Liver (tissue), 9 donors: ENCODE measurements around the gene GXYLT2. TPM values are rescaled to one million over a fixed set of nuclear protein-coding genes. Genes with fewer than 3 reads are reported as not detected.

ENCODE experiments used
- DNase-seq: peaks from one replicate; pipeline ENCODE4 v3.0.0-alpha.2; 2017; ENCODE audit warnings: low spot score
- H3K27ac ChIP-seq, 2 donors: one replicate each; pipeline ENCODE4 v1.7.0; 2013; ENCODE audit warnings: inconsistent platforms in 2 of 2, low read length in 2 of 2, control low read depth in 1 of 2, low read depth in 1 of 2, mild to moderate bottlenecking in 1 of 2
- H3K27me3 ChIP-seq, 4 donors: one replicate each; pipeline versions ENCODE4 v1.6.1 to v1.7.0; 2013; ENCODE audit warnings: low read length in 3 of 4, inconsistent platforms in 1 of 4, mild to moderate bottlenecking in 1 of 4, moderate library complexity in 1 of 4; ENCODE audit not compliant: control insufficient read depth in 4 of 4, insufficient read depth in 4 of 4
- H3K36me3 ChIP-seq, 4 donors: one replicate each; pipeline versions ENCODE4 v1.6.1 to v1.7.0; 2013; ENCODE audit warnings: low read length in 3 of 4, mild to moderate bottlenecking in 3 of 4, low read depth in 1 of 4, moderate library complexity in 1 of 4; ENCODE audit not compliant: control insufficient read depth in 4 of 4, insufficient read depth in 3 of 4
- H3K4me1 ChIP-seq, 4 donors: one replicate each; pipeline versions ENCODE4 v1.6.1 to v1.7.0; 2013; ENCODE audit warnings: low read length in 3 of 4, mild to moderate bottlenecking in 3 of 4, moderate library complexity in 1 of 4; ENCODE audit not compliant: control insufficient read depth in 4 of 4, insufficient read depth in 4 of 4
- H3K4me3 ChIP-seq, 3 donors: one replicate each; pipeline versions ENCODE4 v1.6.1 to v1.7.0; 2013; ENCODE audit warnings: low read length in 3 of 3, control low read depth in 1 of 3, low read depth in 1 of 3, mild to moderate bottlenecking in 1 of 3
- H3K9ac ChIP-seq, 2 donors: one replicate each; pipeline ENCODE4 v1.7.0; 2013; ENCODE audit warnings: low read length in 2 of 2, mild to moderate bottlenecking in 2 of 2, moderate library complexity in 2 of 2, control low read depth in 1 of 2, low read depth in 1 of 2
- H3K9me3 ChIP-seq, 4 donors: one replicate each; pipeline versions ENCODE4 v1.6.1 to v1.7.0; 2013; ENCODE audit warnings: low read length in 3 of 4; ENCODE audit not compliant: control insufficient read depth in 4 of 4
- EGR1 ChIP-seq, 2 donors: IDR thresholded peaks; 2 replicates each; pipeline ENCODE4 v1.6.1; 2016 to 2018; ENCODE audit warnings: antibody characterized with exemption in 2 of 2, low read depth in 2 of 2
- FOXA1 ChIP-seq: IDR thresholded peaks from 2 replicates; pipeline ENCODE4 v1.6.1; 2016; ENCODE audit warnings: antibody characterized with exemption
- FOXA2 ChIP-seq: IDR thresholded peaks from 2 replicates; pipeline ENCODE4 v1.6.1; 2016; ENCODE audit warnings: antibody characterized with exemption
- GABPA ChIP-seq, 2 donors: IDR thresholded peaks in 1 of 2; conservative IDR thresholded peaks in 1 of 2; 2 replicates each; pipeline ENCODE4 v1.6.1; 2016; ENCODE audit warnings: antibody characterized with exemption in 2 of 2, mild to moderate bottlenecking in 1 of 2, moderate library complexity in 1 of 2
- HNF4A ChIP-seq, 2 donors: conservative IDR thresholded peaks; 2 replicates each; pipeline ENCODE4 v1.6.1; 2016; ENCODE audit warnings: antibody characterized with exemption in 2 of 2, mild to moderate bottlenecking in 2 of 2
- HNF4G ChIP-seq: IDR thresholded peaks from 2 replicates; pipeline ENCODE4 v1.6.1; 2016; ENCODE audit warnings: antibody characterized with exemption
- JUND ChIP-seq, 2 donors: IDR thresholded peaks; 2 replicates each; pipeline ENCODE4 v1.6.1; 2016; ENCODE audit warnings: antibody characterized with exemption in 2 of 2
- NR2F2 ChIP-seq: IDR thresholded peaks from 2 replicates; pipeline ENCODE4 v1.6.1; 2016; ENCODE audit warnings: antibody characterized with exemption
- RAD21 ChIP-seq, 2 donors: IDR thresholded peaks; 2 replicates each; pipeline ENCODE4 v1.6.1; 2016; ENCODE audit warnings: antibody characterized with exemption in 2 of 2, mild to moderate bottlenecking in 2 of 2
- RXRA ChIP-seq, 2 donors: IDR thresholded peaks; 2 replicates each; pipeline ENCODE4 v1.6.1; 2017 to 2018; ENCODE audit warnings: antibody characterized with exemption in 2 of 2, mild to moderate bottlenecking in 1 of 2
- SP1 ChIP-seq: IDR thresholded peaks from 2 replicates; pipeline ENCODE4 v1.6.1; 2018; ENCODE audit warnings: antibody characterized with exemption, mild to moderate bottlenecking
- TAF1 ChIP-seq: conservative IDR thresholded peaks from 2 replicates; pipeline ENCODE4 v1.6.1; 2016; ENCODE audit warnings: antibody characterized with exemption, mild to moderate bottlenecking
- YY1 ChIP-seq: IDR thresholded peaks from 2 replicates; pipeline ENCODE4 v1.6.1; 2016; ENCODE audit warnings: antibody characterized with exemption, mild to moderate bottlenecking
- WGBS: extraction: QIAGEN DNeasy Blood & Tissue Kit; methylation state at CpG from one replicate; pipeline ENCODE4 v1.1.7; 2013; 5-methylcytosine and 5-hydroxymethylcytosine counted together
- polyA plus RNA-seq, 2 donors: library from polyadenylated mRNA; stranded (reverse) in 1 of 2; unstranded in 1 of 2; fragments of 200-250 nt in 1 of 2; fragments of >200 nt in 1 of 2; fragmentation: Nextera tagmentation in 1 of 2; extraction: Ambion mirVana in 1 of 2; gene quantifications; one replicate each; pipeline versions ENCODE4 v1.2.1 to v1.2.3, GENCODE V29; 2013 to 2015
- total RNA-seq, 2 donors: library from RNA; depleted of rRNA; stranded (reverse); fragments of >200 nt; gene quantifications; one replicate each; pipeline ENCODE4 v1.2.3, GENCODE V29; 2014
- TF ChIP-seq, protein P1 (sequence below): IDR thresholded peaks from 2 replicates; pipeline ENCODE4 v1.6.1; 2016; ENCODE audit warnings: antibody characterized with exemption
- TF ChIP-seq, protein P2 (sequence below): IDR thresholded peaks from 2 replicates; pipeline ENCODE4 v1.6.1; 2016; ENCODE audit warnings: antibody characterized with exemption, mild to moderate bottlenecking
- TF ChIP-seq, protein P3 (sequence below): IDR thresholded peaks from 2 replicates; pipeline ENCODE4 v1.6.1; 2016; ENCODE audit warnings: antibody characterized with exemption
- TF ChIP-seq, protein P4 (sequence below): IDR thresholded peaks from 2 replicates; pipeline ENCODE4 v1.6.1; 2016; ENCODE audit warnings: antibody characterized with exemption
- TF ChIP-seq, protein P5 (sequence below): fragments of 150-350 bp; IDR thresholded peaks from 2 replicates; pipeline ENCODE4 v1.5.1; 2017; ENCODE audit warnings: improper control_type of control experiment, low read depth, low read length; ENCODE audit not compliant: missing input control
- donor health status: healthy.
- donor health status: healthy.
- donor health status: healthy.
- donor health status: healthy.
- donor health status: healthy.

Gene GXYLT2
- total and polyA plus RNA-seq, 4 donors = 0.06 to 0.98 (median 0.10) TPM

DNA sequence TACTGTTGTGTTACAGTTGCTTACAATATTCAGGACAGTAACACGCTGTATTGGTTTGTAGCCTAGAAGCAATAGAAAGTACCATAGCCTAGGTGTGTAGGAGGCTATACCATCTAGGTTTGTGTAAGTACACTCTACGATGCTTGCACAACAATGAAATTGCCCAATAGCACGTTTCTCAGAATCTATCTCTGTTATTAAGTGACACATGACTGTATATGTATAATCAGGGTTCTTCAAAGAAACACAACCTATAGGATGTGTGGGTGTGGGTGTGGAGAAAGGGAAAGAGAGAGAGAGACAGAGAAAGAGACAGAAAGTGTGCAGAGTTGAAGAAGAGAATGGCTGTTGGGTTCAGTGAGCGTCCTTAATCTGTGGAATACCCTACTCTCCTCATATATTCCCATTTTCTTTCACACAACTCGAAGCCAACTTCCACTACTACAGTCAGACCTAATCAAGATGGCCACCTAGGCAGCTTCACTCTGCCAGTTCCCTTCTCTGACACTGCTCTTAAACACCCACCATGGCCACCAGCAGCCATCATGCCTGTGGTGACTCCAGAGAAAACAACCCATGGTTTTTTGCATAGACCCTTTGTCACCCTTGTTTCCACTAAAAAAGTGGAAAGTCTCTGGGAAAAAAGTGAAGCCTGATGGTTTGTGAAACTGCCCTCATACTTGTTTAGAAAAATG is 103.0 kb downstream of the GXYLT2 start:
- no peak for DNase-seq
- TF ChIP-seq SP1 (no peak), RAD21 (IDR thresholded peaks at IDR 0.05) (no peak), JUND (IDR thresholded peaks at IDR 0.05) (no peak), GABPA (IDR thresholded peaks at IDR 0.05 in 1 of 2, conservative IDR thresholded peaks at IDR 0.05 in 1 of 2) (no peak), RXRA (IDR thresholded peaks at IDR 0.05) (no peak), HNF4G (no peak), NR2F2 (no peak), HNF4A (conservative IDR thresholded peaks at IDR 0.05) (no peak), FOXA1 (no peak), YY1 (no peak), TAF1 (no peak), EGR1 (IDR thresholded peaks at IDR 0.05; ENCODE audit: low read depth in 2 of 2) (no peak), FOXA2 (no peak)
- TF ChIP-seq, protein P1, sequence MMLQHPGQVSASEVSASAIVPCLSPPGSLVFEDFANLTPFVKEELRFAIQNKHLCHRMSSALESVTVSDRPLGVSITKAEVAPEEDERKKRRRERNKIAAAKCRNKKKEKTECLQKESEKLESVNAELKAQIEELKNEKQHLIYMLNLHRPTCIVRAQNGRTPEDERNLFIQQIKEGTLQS = no peak
- TF ChIP-seq, protein P2, sequence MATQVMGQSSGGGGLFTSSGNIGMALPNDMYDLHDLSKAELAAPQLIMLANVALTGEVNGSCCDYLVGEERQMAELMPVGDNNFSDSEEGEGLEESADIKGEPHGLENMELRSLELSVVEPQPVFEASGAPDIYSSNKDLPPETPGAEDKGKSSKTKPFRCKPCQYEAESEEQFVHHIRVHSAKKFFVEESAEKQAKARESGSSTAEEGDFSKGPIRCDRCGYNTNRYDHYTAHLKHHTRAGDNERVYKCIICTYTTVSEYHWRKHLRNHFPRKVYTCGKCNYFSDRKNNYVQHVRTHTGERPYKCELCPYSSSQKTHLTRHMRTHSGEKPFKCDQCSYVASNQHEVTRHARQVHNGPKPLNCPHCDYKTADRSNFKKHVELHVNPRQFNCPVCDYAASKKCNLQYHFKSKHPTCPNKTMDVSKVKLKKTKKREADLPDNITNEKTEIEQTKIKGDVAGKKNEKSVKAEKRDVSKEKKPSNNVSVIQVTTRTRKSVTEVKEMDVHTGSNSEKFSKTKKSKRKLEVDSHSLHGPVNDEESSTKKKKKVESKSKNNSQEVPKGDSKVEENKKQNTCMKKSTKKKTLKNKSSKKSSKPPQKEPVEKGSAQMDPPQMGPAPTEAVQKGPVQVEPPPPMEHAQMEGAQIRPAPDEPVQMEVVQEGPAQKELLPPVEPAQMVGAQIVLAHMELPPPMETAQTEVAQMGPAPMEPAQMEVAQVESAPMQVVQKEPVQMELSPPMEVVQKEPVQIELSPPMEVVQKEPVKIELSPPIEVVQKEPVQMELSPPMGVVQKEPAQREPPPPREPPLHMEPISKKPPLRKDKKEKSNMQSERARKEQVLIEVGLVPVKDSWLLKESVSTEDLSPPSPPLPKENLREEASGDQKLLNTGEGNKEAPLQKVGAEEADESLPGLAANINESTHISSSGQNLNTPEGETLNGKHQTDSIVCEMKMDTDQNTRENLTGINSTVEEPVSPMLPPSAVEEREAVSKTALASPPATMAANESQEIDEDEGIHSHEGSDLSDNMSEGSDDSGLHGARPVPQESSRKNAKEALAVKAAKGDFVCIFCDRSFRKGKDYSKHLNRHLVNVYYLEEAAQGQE = no peak
- TF ChIP-seq, protein P3, sequence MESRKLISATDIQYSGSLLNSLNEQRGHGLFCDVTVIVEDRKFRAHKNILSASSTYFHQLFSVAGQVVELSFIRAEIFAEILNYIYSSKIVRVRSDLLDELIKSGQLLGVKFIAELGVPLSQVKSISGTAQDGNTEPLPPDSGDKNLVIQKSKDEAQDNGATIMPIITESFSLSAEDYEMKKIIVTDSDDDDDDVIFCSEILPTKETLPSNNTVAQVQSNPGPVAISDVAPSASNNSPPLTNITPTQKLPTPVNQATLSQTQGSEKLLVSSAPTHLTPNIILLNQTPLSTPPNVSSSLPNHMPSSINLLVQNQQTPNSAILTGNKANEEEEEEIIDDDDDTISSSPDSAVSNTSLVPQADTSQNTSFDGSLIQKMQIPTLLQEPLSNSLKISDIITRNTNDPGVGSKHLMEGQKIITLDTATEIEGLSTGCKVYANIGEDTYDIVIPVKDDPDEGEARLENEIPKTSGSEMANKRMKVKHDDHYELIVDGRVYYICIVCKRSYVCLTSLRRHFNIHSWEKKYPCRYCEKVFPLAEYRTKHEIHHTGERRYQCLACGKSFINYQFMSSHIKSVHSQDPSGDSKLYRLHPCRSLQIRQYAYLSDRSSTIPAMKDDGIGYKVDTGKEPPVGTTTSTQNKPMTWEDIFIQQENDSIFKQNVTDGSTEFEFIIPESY = no peak
- TF ChIP-seq, protein P4, sequence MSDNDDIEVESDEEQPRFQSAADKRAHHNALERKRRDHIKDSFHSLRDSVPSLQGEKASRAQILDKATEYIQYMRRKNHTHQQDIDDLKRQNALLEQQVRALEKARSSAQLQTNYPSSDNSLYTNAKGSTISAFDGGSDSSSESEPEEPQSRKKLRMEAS = no peak
- TF ChIP-seq, protein P5, sequence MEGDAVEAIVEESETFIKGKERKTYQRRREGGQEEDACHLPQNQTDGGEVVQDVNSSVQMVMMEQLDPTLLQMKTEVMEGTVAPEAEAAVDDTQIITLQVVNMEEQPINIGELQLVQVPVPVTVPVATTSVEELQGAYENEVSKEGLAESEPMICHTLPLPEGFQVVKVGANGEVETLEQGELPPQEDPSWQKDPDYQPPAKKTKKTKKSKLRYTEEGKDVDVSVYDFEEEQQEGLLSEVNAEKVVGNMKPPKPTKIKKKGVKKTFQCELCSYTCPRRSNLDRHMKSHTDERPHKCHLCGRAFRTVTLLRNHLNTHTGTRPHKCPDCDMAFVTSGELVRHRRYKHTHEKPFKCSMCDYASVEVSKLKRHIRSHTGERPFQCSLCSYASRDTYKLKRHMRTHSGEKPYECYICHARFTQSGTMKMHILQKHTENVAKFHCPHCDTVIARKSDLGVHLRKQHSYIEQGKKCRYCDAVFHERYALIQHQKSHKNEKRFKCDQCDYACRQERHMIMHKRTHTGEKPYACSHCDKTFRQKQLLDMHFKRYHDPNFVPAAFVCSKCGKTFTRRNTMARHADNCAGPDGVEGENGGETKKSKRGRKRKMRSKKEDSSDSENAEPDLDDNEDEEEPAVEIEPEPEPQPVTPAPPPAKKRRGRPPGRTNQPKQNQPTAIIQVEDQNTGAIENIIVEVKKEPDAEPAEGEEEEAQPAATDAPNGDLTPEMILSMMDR = no peak
- no peaks in the 10 kb centered on the region for H3K36me3 ChIP-seq
- H3K27me3 ChIP-seq = no peaks in the 10 kb centered on the region
- H3K4me1 ChIP-seq = no peaks in the 10 kb centered on the region
- H3K27ac ChIP-seq = no peak overlapping the region
- no peaks in the 10 kb centered on the region for H3K9me3 ChIP-seq
- 79% methylated on average over 5 of the region's 5 CpGs for WGBS
- H3K4me3 ChIP-seq = no peak overlapping the region
- no peak overlapping the region for H3K9ac ChIP-seq
